ENCODE results near the gene FAM209B.

DNA sequence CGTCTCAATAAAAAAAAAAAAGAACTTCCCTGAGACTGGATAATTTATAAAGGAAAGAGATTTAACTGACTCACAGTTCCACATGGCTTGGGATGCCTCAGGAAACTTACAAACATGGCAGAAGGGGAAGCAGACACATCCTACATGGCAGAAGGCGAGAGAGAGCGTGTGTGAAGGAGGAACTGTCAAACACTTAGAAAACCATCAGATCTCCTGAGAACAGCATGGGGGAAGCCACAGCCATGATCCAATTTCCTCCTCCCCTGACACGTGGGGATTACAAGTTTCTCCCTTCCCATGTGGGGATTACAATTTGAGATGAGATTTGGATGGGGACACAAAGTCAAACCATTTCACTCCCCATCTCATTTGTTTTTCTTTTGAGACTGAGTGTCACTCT is 49.5 kb downstream of the FAM209B start:
- TF ChIP-seq EP300 (IDR thresholded peaks at IDR 0.05) (no peak), POLR2A (IDR thresholded peaks at IDR 0.05) (no peak)
- TF ChIP-seq, protein P1, sequence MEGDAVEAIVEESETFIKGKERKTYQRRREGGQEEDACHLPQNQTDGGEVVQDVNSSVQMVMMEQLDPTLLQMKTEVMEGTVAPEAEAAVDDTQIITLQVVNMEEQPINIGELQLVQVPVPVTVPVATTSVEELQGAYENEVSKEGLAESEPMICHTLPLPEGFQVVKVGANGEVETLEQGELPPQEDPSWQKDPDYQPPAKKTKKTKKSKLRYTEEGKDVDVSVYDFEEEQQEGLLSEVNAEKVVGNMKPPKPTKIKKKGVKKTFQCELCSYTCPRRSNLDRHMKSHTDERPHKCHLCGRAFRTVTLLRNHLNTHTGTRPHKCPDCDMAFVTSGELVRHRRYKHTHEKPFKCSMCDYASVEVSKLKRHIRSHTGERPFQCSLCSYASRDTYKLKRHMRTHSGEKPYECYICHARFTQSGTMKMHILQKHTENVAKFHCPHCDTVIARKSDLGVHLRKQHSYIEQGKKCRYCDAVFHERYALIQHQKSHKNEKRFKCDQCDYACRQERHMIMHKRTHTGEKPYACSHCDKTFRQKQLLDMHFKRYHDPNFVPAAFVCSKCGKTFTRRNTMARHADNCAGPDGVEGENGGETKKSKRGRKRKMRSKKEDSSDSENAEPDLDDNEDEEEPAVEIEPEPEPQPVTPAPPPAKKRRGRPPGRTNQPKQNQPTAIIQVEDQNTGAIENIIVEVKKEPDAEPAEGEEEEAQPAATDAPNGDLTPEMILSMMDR (IDR thresholded peaks at IDR 0.05) = no peak
